Activated naive CD4-positive, alpha-beta T cell treated with anti-CD3 and anti-CD28 coated beads, Interleukin-2, amount 50 U/mL, for 16 hours (primary cell): ENCODE measurements around the gene CYP26C1.

ENCODE experiments used
- DNase-seq: peaks from one replicate; pipeline ENCODE4 v3.0.0-alpha.2; 2020

CYP26C1 gene

DNA sequence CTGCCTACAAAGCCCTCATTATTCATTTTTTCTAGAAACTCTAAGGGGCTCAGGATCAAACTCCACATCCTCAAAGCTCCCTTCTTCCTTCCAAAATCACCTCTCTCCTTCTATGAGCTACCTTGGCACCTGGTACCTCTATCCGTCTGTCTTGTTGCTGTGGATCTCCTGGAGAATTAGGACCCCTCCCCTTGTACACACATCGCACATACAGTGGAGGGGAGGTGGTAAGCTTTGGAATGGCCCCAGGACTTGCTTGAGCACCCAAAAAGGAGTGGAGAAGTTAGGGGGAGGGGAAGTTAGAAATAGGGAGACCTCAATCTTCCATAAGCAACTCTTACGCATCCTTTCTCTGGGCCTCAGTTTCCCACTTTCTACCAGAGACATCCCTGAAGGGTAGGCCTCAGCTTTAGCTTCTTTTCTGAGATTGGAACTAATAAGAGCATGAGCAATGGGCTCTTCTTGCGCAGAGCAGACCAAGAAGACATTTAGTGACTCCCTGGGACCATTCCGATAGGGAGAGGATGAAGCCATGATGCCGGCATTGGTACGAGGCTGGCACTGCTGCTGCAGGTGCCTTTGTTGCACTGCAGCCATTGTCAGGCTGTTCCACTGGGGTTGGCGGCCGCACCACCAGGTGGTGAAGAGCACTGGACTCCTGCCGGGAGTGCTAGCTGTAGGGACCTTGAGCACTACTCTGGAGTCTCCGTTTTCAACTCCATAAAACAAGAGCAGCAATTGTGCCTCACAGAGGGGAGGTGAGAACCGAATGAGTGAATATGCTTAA is 4.5 kb downstream of the CYP26C1 start:
- DNase-seq, result no peak

DNA sequence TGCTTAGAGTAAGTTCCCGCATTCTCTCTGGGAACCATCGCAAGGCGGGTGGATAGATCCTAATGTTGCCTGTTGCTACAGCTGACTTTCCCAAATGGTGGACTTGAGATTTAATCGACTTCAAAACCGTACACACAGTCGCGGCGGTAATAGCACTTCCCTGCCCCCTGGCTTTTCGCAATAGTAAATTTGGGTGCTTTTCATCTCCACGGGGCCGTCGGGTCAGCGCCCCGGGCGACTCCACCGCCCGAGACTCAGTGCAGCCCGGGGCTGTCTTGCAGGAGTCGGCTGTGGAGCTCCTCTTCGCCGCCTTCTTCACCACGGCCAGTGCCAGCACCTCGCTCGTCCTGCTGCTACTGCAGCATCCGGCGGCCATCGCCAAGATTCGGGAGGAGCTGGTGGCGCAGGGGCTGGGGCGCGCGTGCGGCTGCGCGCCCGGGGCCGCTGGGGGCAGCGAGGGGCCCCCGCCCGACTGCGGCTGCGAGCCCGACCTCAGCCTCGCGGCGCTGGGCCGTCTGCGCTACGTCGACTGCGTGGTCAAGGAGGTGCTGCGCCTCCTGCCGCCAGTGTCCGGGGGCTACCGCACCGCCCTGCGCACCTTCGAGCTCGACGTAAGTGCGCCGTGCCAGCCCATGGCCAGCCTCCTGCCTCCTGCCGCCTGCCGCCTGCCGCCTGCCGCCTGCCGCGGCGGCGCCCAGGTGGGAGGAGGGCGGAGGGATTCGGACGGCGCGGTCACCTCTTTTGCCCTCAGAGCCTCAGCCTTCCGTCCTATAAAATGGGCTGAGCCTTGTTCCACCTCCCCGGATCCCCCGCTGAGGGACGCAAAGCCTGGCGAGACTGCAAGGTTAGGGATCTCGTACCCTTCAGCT is 5.3 kb downstream of the CYP26C1 start:
- no peak for DNase-seq

DNA sequence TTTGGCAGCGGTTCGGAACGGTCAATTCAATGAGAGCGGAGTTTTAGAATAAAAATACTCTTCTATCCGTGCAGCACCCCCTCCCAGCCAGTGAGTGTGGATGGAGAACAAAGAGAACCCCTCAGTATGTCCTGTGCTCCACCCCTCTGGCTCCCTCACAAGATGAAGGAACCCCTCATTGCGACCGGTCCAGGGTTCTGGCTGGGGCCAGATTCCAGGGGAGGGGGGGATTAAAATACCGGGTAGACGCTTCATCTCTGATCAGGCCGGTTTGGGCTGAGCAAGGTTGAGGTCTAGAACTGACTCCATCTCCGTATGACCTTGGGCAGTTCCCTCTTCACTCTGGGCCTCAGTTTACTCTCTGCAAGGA is 5.9 kb downstream of the CYP26C1 start:
- no peak for DNase-seq

DNA sequence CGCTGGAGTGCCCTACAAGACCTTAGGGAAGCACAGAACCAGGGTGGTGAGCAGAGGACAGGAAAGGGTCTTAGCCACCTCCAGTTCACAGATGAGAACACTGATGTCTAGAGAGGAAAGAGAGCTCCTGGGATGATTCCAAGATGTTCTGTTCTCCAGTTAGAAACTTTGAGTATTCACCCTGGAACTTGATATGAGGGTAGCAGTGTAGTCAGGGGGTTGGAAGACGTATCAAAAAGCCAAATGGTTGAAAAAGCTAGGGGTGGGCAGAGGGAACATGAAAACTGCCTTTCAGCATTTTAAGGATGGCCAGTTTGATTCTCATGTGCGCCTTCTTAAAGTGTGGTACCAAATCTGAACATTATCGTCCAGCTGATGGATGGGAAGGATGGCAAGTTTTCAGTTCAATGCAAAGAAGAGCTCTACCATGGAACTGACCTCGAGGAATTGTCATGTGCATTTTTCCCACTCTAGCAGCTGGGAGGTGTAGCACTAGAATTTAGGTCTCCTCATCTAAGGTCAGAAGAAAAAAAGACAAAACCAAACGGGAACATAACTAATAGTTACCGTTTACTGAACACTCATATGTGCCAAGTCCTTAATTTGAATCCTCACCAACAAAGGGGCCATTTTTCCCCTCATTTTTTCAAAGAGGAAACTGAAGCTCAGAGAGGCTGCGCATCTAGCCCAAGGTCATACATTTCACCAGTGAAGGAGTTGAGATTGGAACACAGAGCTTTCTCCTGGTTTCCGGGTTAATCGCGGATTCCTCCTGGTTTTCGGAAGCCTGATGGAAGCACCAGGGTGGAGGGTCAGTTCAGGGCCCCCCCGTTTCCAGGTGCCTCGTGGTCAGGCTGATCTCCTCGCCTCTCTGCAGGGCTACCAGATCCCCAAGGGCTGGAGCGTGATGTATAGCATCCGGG is 7.1 kb downstream of the CYP26C1 start:
- DNase-seq, result no peak

DNA sequence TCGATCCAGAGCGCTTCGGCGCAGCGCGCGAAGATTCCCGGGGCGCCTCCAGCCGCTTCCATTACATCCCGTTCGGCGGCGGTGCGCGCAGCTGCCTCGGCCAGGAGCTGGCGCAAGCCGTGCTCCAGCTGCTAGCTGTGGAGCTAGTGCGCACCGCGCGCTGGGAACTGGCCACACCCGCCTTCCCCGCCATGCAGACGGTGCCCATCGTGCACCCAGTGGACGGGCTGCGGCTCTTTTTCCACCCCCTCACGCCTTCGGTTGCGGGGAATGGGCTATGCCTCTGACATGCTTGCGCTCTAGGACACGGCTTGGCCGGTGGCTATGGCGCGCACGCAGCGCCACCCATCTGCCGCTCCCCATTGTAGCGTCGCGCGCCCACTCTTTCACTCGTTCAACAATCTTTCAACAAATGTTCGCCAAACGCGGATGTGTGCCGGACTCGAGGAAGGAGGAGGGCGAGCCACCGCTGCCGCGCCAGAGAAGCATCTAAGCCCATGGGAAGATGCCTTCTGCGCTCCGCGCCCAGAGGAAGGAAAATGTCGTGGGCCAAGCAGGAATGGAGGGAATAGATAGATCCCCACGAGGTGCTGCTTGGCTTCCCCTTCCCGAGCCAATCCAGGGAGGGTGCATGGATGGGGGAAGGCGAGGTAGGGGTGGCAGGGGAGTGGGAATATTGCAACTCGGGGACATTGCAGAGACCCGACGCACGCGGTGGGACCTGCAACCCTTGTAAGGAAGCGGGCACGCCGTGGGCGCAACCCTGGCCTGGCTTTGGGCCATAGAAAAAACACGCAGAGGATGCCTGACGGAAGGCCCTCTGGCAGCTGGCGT is 8.0 kb downstream of the CYP26C1 start:
- no peak for DNase-seq

DNA sequence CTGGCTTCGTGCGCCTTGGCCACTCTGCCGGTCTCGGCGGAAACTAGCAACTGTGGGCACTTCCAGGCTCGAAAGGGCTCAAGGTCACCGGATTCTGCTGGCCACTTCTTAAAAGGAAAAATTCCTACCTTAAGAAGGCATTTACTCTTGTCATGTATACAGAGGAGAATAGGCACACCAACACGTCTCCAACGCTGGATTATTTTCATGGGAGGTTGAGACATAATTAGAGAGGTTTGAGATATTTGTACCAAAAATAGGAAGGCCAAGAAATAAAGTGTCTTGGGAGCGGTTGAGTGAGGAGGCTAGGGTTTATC is 8.6 kb downstream of the CYP26C1 start:
- DNase-seq, result no peak

DNA sequence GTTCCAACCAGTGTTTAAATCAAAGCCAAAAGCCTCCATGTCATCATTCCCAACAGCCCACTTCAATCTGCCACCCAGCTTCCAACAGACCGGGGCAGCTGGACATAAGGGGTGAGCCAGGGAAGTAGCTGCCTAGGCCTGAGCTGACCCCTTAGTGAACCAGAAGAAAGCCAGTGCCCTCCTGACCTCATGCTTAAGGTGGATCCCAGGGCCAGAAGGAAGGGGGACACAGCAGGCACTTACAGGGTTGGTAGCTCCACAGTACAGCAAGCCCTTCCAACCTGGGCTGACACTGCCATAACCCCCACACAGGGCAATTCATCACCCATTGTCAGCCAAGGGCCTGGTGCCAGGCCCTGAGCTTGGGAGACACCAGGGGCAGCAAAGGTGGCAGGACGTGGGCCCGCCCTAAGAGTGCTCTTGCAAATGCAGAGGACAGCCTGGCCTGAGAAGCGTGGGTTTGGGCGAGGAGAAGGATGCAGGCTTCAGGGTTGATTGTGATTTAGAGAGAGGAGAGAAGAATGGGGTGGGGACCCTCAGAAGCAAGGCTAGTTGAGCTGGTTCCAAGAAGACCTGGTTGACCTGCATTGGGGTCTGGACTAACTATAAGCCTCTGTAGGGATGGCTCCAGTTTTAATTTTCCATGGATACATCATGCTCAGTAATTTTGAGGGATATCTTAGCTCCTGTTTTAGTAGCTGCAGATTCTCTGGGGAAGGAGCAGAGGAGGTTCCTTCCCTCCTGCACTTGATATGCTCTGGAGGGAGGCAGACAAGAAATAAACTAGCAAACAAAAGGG is 10.0 kb downstream of the CYP26C1 start:
- DNase-seq, result no peak

DNA sequence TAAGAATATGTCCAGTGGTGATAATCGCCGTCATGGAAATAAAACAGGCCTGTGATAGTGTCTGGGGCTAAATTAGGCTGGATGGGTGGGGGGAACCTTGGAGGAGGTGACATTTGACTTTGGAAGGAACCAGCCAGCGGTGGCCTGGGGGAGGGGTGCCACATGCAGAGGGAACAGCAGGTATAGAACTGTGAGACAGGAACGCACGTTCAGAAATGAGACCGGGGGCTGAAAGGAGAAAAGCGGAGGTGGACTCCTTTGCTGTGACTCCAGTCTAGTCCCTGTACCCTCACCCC is 10.5 kb downstream of the CYP26C1 start:
- no peak for DNase-seq

DNA sequence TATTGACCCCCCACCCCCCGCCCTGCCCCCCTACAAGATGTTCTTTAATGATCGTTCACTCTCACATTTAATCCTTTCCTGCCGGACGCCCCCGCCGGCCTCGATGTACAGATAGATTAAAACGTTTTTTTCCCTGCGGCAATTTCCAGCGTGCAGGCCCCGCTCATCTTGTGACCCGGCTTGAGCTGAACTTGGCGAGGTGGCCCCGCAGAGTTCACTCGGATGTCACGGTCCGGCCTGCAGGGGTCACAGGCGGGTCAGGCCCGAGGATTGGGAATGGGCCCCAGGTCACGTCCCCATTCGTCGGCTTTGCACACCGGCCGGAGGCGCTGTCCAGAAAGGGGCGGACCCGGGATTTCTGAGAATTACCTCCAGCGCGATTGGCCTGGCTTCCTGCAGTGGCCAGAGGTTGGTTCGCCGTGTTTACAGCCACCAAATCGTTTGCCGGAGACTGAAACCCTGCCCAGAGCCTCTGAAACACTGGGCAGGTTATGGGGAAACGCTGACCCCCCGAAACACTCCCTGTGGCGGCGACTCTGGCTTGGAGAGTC is 11.2 kb downstream of the CYP26C1 start:
- no peak for DNase-seq

DNA sequence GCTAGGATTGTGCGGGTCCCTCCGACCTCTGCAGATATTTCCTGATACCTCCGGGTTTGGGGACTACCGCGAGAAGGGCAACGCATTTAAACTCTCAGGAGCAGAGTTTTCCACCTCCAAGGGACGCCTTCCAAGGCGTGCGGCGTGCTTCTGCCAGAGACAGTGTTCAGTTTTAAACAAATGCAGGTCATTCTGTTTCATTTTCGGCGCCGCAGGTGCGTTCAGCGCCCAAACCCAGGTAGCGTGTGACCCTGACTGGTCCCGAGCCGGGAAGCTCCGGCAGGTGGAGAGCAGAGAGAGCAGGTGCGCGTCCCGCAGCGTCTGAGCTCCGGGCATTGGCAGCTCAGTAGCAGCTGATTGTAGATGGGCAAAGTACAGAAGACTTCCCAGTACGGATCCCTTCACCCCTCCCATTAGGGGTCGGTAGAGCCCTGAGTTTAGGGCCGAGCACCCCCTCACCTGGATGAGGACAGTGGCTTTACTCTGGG is 11.7 kb downstream of the CYP26C1 start:
- no peak for DNase-seq

DNA sequence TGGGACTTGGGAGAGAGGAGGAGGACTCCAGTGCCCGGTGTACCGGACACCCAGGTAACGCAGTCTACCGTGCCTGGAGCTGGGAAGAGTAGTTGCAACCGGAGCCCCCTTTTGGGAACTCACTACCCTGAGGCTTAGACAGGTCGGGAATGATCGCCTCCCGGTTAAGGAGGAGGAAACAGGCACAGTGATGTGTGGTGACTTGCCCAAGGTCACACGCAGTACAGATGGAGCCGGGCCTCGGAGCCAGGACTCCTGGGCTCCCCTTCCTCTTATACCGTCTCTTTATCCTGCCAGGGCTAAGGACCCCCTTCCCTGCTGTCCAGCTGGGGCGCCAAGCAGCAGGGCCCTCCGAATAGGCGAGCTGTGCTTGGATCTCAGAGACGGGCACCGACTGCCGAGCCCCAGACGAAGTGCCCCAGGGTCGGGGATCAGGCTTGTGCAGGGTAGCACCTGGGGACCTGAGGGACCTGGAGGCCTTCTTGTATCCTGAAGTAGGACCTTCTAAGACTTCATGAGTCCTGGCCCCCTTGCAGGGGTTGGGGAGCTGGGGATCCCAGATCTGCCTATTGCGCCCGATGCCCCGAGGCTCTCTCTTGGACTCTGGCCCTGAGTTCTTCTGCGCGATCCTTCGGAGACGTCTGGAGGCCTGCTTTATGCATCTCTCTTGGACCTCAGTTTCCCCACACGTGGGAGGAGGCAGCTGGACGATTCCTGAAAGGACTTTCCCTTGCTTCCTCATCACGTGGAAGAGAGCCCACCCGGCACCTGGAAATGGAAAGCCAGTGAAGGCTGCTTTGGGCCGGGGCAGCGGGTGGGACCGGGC is 12.3 kb downstream of the CYP26C1 start:
- no peak for DNase-seq

DNA sequence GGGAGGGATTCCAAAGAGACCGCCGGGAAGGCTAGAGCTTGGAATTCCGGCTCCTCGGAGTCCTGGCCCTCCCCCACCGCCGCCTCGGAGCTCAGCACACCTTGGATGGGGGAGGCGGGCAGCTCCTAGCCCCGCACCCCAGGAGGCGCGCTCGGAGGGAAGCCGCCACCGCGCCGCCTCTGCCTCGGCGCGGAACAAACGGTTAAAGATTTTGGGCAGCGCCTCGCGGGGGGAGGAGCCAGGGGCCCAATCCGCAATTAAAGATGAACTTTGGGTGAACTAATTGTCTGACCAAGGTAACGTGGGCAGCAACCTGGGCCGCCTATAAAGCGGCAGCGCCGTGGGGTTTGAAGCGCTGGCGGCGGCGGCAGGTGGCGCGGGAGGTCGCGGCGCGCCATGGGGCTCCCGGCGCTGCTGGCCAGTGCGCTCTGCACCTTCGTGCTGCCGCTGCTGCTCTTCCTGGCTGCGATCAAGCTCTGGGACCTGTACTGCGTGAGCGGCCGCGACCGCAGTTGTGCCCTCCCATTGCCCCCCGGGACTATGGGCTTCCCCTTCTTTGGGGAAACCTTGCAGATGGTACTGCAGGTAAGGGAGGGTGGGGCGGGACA is 13.0 kb downstream of the CYP26C1 start, which contains the start of gene CYP26A1:
CYP26A1 (plus strand) TSS at position 355 of the 608 bp plus-strand sequence; CDS start at position 397, 42 bp downstream.
- DNase-seq, result no peak

DNA sequence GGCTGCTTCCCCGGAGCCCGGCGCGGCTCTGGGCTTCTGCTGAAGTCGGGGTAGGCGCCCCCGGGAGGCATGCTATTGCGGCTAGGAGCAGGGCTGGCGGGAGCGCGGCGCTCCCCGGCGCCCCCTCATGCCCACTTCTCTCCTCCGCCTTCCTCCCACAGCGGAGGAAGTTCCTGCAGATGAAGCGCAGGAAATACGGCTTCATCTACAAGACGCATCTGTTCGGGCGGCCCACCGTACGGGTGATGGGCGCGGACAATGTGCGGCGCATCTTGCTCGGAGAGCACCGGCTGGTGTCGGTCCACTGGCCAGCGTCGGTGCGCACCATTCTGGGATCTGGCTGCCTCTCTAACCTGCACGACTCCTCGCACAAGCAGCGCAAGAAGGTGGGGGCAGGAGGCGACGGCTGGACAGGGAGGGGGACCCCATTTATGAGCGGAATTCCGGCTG is 13.6 kb downstream of the CYP26C1 start:
- DNase-seq, result no peak

DNA sequence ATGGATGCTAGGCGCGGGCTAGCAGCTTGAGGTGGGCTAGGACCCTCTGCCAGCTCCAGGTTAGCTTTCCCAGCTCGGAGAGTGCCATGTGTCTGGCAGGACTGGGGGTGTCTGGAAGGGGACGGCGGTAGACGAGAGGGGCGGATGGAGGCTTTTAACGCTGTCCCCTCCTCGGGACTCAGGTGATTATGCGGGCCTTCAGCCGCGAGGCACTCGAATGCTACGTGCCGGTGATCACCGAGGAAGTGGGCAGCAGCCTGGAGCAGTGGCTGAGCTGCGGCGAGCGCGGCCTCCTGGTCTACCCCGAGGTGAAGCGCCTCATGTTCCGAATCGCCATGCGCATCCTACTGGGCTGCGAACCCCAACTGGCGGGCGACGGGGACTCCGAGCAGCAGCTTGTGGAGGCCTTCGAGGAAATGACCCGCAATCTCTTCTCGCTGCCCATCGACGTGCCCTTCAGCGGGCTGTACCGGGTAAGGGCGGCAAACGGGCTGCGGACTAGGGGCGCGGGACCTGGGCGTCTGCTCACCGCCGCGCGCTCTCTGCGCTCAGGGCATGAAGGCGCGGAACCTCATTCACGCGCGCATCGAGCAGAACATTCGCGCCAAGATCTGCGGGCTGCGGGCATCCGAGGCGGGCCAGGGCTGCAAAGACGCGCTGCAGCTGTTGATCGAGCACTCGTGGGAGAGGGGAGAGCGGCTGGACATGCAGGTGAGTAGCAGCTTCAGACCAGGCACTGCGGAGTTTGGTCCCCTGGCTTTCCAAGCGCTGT is 14.2 kb downstream of the CYP26C1 start:
- DNase-seq, result no peak

DNA sequence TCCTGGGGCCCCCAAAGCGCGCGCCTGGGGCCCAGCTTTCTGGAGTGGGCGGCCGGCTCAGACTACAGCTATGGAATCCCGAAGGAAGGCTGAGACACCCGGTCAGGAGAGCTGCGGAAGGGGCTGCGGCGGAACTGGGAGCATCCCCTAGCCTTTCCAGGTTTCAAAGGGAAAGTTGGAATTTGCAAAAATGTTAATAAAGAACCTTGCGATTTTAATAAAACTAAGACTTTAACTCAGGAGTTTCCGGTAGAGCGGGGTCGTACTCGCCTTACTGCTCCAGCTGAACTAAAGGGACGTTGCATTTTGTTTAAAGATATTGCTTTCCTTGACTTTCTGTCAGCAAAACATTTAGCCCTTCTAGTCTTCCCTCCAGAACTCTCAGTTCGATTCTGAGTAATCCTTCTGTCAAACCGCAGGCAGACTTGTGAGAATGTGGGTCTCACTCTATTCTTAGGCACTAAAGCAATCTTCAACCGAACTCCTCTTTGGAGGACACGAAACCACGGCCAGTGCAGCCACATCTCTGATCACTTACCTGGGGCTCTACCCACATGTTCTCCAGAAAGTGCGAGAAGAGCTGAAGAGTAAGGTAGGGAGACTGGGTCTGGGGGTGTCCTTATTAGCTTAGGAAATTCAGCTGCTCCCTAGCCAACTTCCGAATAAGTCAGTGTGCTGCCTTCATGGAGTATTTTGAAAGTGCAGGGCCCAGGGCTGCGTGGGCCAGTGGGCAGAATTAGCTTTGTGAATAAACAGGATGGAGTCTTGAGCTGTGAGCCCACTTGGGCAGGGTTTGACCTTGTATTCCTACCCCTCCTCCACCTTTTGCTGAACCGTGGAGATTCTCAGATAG is 15.0 kb downstream of the CYP26C1 start:
- DNase-seq, result no peak

DNA sequence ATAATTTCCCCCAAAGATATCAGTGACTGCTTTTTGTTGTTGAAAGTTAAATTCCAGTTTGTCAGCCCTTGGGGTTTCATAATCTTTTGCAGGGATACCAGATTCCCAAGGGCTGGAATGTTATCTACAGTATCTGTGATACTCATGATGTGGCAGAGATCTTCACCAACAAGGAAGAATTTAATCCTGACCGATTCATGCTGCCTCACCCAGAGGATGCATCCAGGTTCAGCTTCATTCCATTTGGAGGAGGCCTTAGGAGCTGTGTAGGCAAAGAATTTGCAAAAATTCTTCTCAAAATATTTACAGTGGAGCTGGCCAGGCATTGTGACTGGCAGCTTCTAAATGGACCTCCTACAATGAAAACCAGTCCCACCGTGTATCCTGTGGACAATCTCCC is 16.3 kb downstream of the CYP26C1 start:
- DNase-seq, result no peak

DNA sequence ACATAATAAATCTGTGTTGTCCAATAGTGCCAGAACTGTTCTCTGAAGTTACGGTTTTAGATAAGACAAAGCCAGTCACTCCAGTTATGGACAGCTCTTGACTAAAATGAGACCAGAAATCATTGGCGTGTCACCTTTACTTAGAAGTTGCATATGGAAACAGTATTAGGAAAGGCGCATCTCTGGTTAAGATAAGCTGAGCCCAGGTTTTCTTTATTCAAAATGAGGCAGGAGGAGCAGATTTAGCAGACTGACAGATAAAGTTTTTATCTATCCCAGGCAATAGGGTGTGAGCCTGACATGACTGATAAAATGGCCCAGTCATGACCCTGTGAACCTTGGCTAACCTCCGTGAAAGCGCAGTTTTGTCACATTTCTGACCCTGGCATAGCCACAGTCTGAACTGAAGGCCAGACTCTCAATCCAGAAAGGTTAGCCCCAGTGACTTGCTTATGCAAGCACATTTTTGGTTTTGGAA is 17.3 kb downstream of the CYP26C1 start:
- DNase-seq, result no peak
